ENCODE results near the gene MEA1. TPM values are rescaled to one million over a fixed set of nuclear protein-coding genes. Genes with fewer than 3 reads are reported as not detected.
"Not testable (repeated sequence)": the region's sequence is repeated elsewhere in the genome, so short reads cannot be mapped to it uniquely, and the experiment has no call there.

Gene MEA1
- total and polyA plus RNA-seq, 3 experiments from 2014 or later: 84.8 to 108 (median 102) TPM

DNA sequence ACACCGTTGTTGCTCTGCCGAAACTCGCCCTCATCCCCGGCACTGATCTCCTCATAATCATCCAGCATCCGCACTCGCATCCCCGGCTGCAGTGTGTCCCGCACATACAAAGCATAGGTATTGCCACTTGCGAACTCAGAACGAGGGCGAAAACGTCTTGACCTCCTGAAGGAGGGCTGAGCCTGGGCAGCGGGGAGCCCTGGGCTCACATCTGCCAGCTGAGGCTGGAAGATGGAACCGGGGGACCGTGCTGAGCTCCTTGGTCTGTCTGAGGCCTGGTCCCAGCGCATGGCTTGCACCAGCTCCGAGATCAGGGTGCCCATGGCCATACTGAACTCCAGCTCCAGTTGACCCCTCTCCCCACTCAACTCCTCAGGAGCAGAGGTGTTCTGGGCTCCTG lies 37.2 kb upstream of the MEA1 start:
- peaks cover 0 to 2% of the 10 kb centered on the region in 2 donors for H3K27me3 Mint-ChIP-seq
- H3K4me3 ChIP-seq (ENCODE audit: low read length): no peak overlapping the region
- H3K9me3 ChIP-seq (ENCODE audit: low read length): no peaks in the 10 kb centered on the region
- POLR2A ChIA-PET: no interaction called here
- H3K4me1 Mint-ChIP-seq: peaks cover 28 to 42% (median 42%) of the 10 kb centered on the region in 3 donors
- CTCF ChIA-PET: interaction anchor here (0.7 to 1.0 kb wide), 2 partner anchors 13 to 16 kb away, joined by 3 read pairs; no protein-coding TSS in a partner anchor
- H3K36me3 ChIP-seq (ENCODE audit: insufficient read depth, low read length): peaks cover 20% of the 10 kb centered on the region
- no peaks in the 10 kb centered on the region for H3K9me3 Mint-ChIP-seq
- no peak for DNase-seq
- peaks cover 6 to 58% (median 6%) of the 10 kb centered on the region in 3 donors for H3K36me3 Mint-ChIP-seq
- H3K27ac Mint-ChIP-seq: peak overlapping the region in 4 of 8 donors; percentile 40 to 100 (median 63)
- H3K4me1 ChIP-seq (ENCODE audit: insufficient read depth, low read length): peaks cover 18% of the 10 kb centered on the region
- peak overlapping the region in 1 of 7 donors; percentile 68 for H3K4me3 Mint-ChIP-seq
- no peaks in the 10 kb centered on the region for H3K27me3 ChIP-seq (ENCODE audit: insufficient read depth, low read length, poor library complexity, severe bottlenecking)
- H3K27ac ChIP-seq (ENCODE audit: low read depth, low read length): no peak overlapping the region

DNA sequence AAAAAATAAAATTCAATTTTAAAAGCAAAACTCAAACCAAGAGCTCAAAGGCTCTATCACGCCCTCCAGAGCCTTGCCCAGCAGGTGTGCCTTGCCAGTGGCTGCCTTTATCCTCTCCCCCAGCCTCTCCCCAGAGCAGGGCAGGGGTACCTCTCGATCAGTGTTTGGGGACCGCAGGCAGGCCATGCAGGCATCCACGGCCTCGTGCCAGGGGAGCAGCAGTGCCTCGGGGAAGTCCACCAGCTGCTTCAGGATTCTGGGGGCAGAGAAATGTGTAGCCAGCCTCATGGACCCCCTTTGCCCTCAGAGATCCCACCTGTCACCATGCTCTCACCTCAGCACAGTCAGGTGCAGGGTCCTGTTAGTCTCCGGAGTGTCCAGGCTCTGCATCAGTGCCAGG lies 34.3 kb upstream of the MEA1 start:
- POLR2A ChIA-PET: no interaction called here
- Mint-ChIP-seq H3K27ac (no peak overlapping the region), H3K27me3 (peaks cover 0 to 2% of the 10 kb centered on the region in 2 donors)

GRCh38 chr6:43045371-43045930 lies 31.7 kb upstream of the MEA1 start:
- H3K9me3 Mint-ChIP-seq: no peaks in the 10 kb centered on the region
- peaks cover 4 to 73% (median 6%) of the 10 kb centered on the region in 3 donors for H3K36me3 Mint-ChIP-seq
- Histone ChIP-seq H3K9me3 (ENCODE audit: low read length) (no peaks in the 10 kb centered on the region), H3K36me3 (ENCODE audit: insufficient read depth, low read length) (peaks cover 11% of the 10 kb centered on the region), H3K4me1 (ENCODE audit: insufficient read depth, low read length) (no peaks in the 10 kb centered on the region), H3K27ac (ENCODE audit: low read depth, low read length) (no peak overlapping the region), H3K4me3 (ENCODE audit: low read length) (no peak overlapping the region), H3K27me3 (ENCODE audit: insufficient read depth, low read length, poor library complexity, severe bottlenecking) (no peaks in the 10 kb centered on the region)
- H3K27ac Mint-ChIP-seq: peak overlapping the region in 3 of 8 donors; percentile 37 to 93 (median 47)
- DNase-seq: no peak
- ChIA-PET POLR2A (interaction anchor here (0.6 kb wide), 1 partner anchor 345 kb away, joined by 5 read pairs; no protein-coding TSS in a partner anchor), CTCF (no interaction called here)
- peaks cover 0 to 4% (median 2%) of the 10 kb centered on the region in 3 donors for H3K4me1 Mint-ChIP-seq
- H3K4me3 Mint-ChIP-seq: no peak overlapping the region
- H3K27me3 Mint-ChIP-seq: no peaks in the 10 kb centered on the region

More for the DNA sequence above, 34.3 kb upstream of the MEA1 start:
- Mint-ChIP-seq H3K4me3 (peak overlapping the region in 1 of 7 donors; percentile 65), H3K9me3 (no peaks in the 10 kb centered on the region), H3K4me1 (peaks cover 18 to 25% (median 24%) of the 10 kb centered on the region in 3 donors), H3K36me3 (peaks cover 2 to 65% (median 6%) of the 10 kb centered on the region in 3 donors)
- H3K9me3 ChIP-seq (ENCODE audit: low read length): no peaks in the 10 kb centered on the region
- H3K4me1 ChIP-seq (ENCODE audit: insufficient read depth, low read length): peaks cover 7% of the 10 kb centered on the region
- peaks cover 11% of the 10 kb centered on the region for H3K36me3 ChIP-seq (ENCODE audit: insufficient read depth, low read length)
- H3K4me3 ChIP-seq (ENCODE audit: low read length): no peak overlapping the region
- no peak for DNase-seq
- CTCF ChIA-PET: no interaction called here
- no peaks in the 10 kb centered on the region for H3K27me3 ChIP-seq (ENCODE audit: insufficient read depth, low read length, poor library complexity, severe bottlenecking)
- no peak overlapping the region for H3K27ac ChIP-seq (ENCODE audit: low read depth, low read length)

- Histone ChIP-seq H3K27ac (ENCODE audit: low read depth, low read length) (no peak overlapping the region), H3K4me1 (ENCODE audit: insufficient read depth, low read length) (no peaks in the 10 kb centered on the region), H3K4me3 (ENCODE audit: low read length) (no peak overlapping the region), H3K27me3 (ENCODE audit: insufficient read depth, low read length, poor library complexity, severe bottlenecking) (no peaks in the 10 kb centered on the region), H3K36me3 (ENCODE audit: insufficient read depth, low read length) (no peaks in the 10 kb centered on the region), H3K9me3 (ENCODE audit: low read length) (no peaks in the 10 kb centered on the region)
- Mint-ChIP-seq H3K27me3 (no peaks in the 10 kb centered on the region), H3K9me3 (no peaks in the 10 kb centered on the region), H3K27ac (peak overlapping the region in 1 of 8 donors; percentile 48), H3K36me3 (peaks cover 0 to 76% (median 4%) of the 10 kb centered on the region in 3 donors), H3K4me1 (no peaks in the 10 kb centered on the region), H3K4me3 (no peak overlapping the region)
- no peak for DNase-seq
- ChIA-PET POLR2A (no interaction called here), CTCF (no interaction called here)
Measured at GRCh38 chr6:43043310-43043709, 29.6 kb upstream of the MEA1 start.

DNA sequence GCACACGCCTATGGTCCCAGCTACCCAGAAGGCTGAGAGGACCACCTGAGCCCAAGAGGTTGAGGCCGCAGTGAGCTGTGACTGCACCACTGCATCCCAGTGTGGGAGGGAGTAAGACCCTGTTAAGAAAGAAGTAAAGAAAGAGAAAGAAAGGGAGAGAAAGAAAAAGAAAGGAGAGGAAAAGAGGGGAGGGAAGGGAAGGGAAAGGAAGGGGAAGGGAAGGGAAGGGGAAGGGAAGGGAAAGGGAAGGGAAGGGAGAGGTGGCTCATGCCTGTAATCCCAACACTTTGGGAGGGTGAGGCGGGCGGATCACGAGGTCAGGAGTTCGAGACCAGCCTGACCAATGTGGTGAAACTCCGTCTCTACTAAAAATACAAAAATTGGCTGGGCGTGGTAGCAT lies 27.7 kb upstream of the MEA1 start:
- Mint-ChIP-seq H3K36me3 (peaks cover 0 to 81% (median 4%) of the 10 kb centered on the region in 3 donors), H3K27ac (peak overlapping the region in 1 of 8 donors; percentile 68)
- H3K27me3 ChIP-seq (ENCODE audit: insufficient read depth, low read length, poor library complexity, severe bottlenecking); DNase-seq; H3K4me1 ChIP-seq (ENCODE audit: insufficient read depth, low read length); H3K4me1 Mint-ChIP-seq; H3K36me3 ChIP-seq (ENCODE audit: insufficient read depth, low read length); H3K9me3 ChIP-seq (ENCODE audit: low read length); H3K4me3 ChIP-seq (ENCODE audit: low read length); POLR2A ChIA-PET; H3K9me3 Mint-ChIP-seq; H3K27ac ChIP-seq (ENCODE audit: low read depth, low read length); H3K27me3 Mint-ChIP-seq; H3K4me3 Mint-ChIP-seq: not testable (repeated sequence)
- CTCF ChIA-PET: interaction anchor here (0.6 kb wide), 1 partner anchor 551 kb away, joined by 3 read pairs; no protein-coding TSS in a partner anchor

DNA sequence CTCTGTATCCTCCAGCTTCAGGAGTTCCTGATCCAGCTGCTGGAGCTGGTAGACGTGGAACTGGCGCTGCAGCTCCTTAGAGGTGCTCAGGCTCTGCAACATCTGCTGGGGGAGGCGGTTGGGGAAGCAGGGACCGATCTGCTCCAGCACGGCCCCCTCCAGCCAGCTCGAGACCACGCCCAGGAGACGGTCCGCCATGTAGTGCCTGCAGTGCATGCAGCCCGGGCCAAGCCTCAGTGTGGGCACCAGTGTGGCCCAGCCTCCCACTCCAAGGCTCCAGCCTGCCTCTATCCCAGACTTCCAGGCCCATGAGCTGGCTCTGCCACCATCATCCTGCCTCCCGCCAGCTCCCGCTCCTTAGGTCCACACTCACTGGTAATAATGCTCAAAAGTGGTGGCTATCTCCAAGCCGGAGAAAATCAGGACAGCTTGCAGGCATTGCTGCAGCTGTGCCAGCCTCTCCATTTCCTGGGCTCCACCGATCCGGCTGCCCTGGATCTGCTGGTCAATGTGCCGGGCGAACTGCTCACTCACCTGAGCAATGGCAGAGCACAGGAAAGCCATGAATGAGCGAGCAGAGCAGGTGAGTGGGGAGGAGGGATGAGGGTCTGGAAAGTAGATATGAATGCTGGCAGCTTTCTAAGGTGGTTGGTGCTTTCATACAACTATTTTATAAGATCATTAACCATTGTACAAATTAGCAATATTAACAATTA lies 27.0 kb upstream of the MEA1 start:
- H3K4me3 ChIP-seq (ENCODE audit: low read length): no peak overlapping the region
- no peaks in the 10 kb centered on the region for H3K27me3 ChIP-seq (ENCODE audit: insufficient read depth, low read length, poor library complexity, severe bottlenecking)
- no peaks in the 10 kb centered on the region for H3K4me1 ChIP-seq (ENCODE audit: insufficient read depth, low read length)
- DNase-seq: no peak
- no peak overlapping the region for H3K27ac ChIP-seq (ENCODE audit: low read depth, low read length)
- Mint-ChIP-seq H3K9me3 (no peaks in the 10 kb centered on the region), H3K4me3 (no peak overlapping the region), H3K36me3 (peaks cover 0 to 79% (median 7%) of the 10 kb centered on the region in 3 donors), H3K27me3 (no peaks in the 10 kb centered on the region), H3K27ac (peak overlapping the region in 2 of 8 donors; percentile 14 to 28), H3K4me1 (no peaks in the 10 kb centered on the region)
- no peaks in the 10 kb centered on the region for H3K9me3 ChIP-seq (ENCODE audit: low read length)
- CTCF ChIA-PET: interaction anchor here (1.1 kb wide), 1 partner anchor 103 kb away, joined by 3 read pairs; no protein-coding TSS in a partner anchor
- H3K36me3 ChIP-seq (ENCODE audit: insufficient read depth, low read length): no peaks in the 10 kb centered on the region
- POLR2A ChIA-PET: interaction anchor here (1.0 kb wide), 1 partner anchor 112 kb away, joined by 3 read pairs; no protein-coding TSS in a partner anchor

- peaks cover 0 to 75% (median 7%) of the 10 kb centered on the region in 3 donors for H3K36me3 Mint-ChIP-seq
- H3K4me3 ChIP-seq (ENCODE audit: low read length): no peak overlapping the region
- H3K4me3 Mint-ChIP-seq: no peak overlapping the region
- DNase-seq: no peak
- H3K4me1 Mint-ChIP-seq: no peaks in the 10 kb centered on the region
- no peaks in the 10 kb centered on the region for H3K9me3 Mint-ChIP-seq
- ChIA-PET CTCF (no interaction called here), POLR2A (no interaction called here)
- H3K27me3 ChIP-seq (ENCODE audit: insufficient read depth, low read length, poor library complexity, severe bottlenecking): no peaks in the 10 kb centered on the region
- H3K27me3 Mint-ChIP-seq: no peaks in the 10 kb centered on the region
- no peaks in the 10 kb centered on the region for H3K36me3 ChIP-seq (ENCODE audit: insufficient read depth, low read length)
- H3K27ac Mint-ChIP-seq: peak overlapping the region in 3 of 8 donors; percentile 46 to 88 (median 56)
- no peaks in the 10 kb centered on the region for H3K9me3 ChIP-seq (ENCODE audit: low read length)
- H3K27ac ChIP-seq (ENCODE audit: low read depth, low read length): no peak overlapping the region
- H3K4me1 ChIP-seq (ENCODE audit: insufficient read depth, low read length): no peaks in the 10 kb centered on the region
Measured at GRCh38 chr6:43038727-43039126, 25.0 kb upstream of the MEA1 start.

GRCh38 chr6:43037706-43038105 lies 24.0 kb upstream of the MEA1 start:
- DNase-seq: no peak
- Histone ChIP-seq H3K27ac (ENCODE audit: low read depth, low read length) (no peak overlapping the region), H3K27me3 (ENCODE audit: insufficient read depth, low read length, poor library complexity, severe bottlenecking) (no peaks in the 10 kb centered on the region), H3K36me3 (ENCODE audit: insufficient read depth, low read length) (no peaks in the 10 kb centered on the region), H3K4me3 (ENCODE audit: low read length) (no peak overlapping the region), H3K9me3 (ENCODE audit: low read length) (no peaks in the 10 kb centered on the region), H3K4me1 (ENCODE audit: insufficient read depth, low read length) (no peaks in the 10 kb centered on the region)
- Mint-ChIP-seq H3K27me3 (no peaks in the 10 kb centered on the region), H3K36me3 (peaks cover 0 to 72% (median 7%) of the 10 kb centered on the region in 3 donors), H3K4me1 (no peaks in the 10 kb centered on the region), H3K9me3 (no peaks in the 10 kb centered on the region), H3K27ac (peak overlapping the region in 2 of 8 donors; percentile 56 to 81), H3K4me3 (no peak overlapping the region)
- POLR2A ChIA-PET: interaction anchor here (0.6 kb wide), 1 partner anchor 108 kb away, joined by 4 read pairs; the partner anchor contains the start of gene CNPY3
- CTCF ChIA-PET: no interaction called here
